Lower lobe of right lung (tissue), 2 donors: ENCODE results near the gene SLX4IP. TPM values are rescaled to one million over a fixed set of nuclear protein-coding genes. Genes with fewer than 3 reads are reported as not detected.
"Not testable (repeated sequence)": the region's sequence is repeated elsewhere in the genome, so short reads cannot be mapped to it uniquely, and the experiment has no call there.

Experiments used
- ATAC-seq, 2 donors: fragments of 200-7000 bp; cut with Tn5 transposase; one replicate each; pipeline ENCODE4 v1.9.1; 2020 to 2022; ENCODE audit warnings: mild to moderate bottlenecking in 2 of 2, moderate library complexity in 2 of 2
- DNase-seq: peaks from one replicate; pipeline ENCODE4 v3.0.0-alpha.2; 2020
- H3K27ac ChIP-seq: fragments of 200-600 bp; one replicate; pipeline ENCODE4 v1.8.0; 2022
- H3K27me3 ChIP-seq: fragments of 200-600 bp; one replicate; pipeline ENCODE4 v1.8.0; 2022; ENCODE audit warnings: low read depth
- H3K36me3 ChIP-seq: fragments of 200-600 bp; one replicate; pipeline ENCODE4 v1.8.0; 2022; ENCODE audit warnings: mild to moderate bottlenecking
- H3K4me1 ChIP-seq: fragments of 200-600 bp; one replicate; pipeline ENCODE4 v1.8.0; 2022
- H3K4me3 ChIP-seq: fragments of 200-600 bp; one replicate; pipeline ENCODE4 v1.8.0; 2022; ENCODE audit warnings: mild to moderate bottlenecking
- H3K9me3 ChIP-seq: fragments of 200-600 bp; one replicate; pipeline ENCODE4 v1.8.0; 2022
- intact Hi-C: fragments of 100-400 bp; cut with DNase I; formaldehyde crosslinking; loops from one replicate; pipeline ENCODE4 v1.11.0; 2022
- total RNA-seq: library from RNA; stranded (reverse); fragmentation: NEBNext Ultra II Directional; extraction: Animal tissue kit (Norgen Biotek cat#: 25700); gene quantifications from one replicate; pipeline ENCODE4 v1.2.1, GENCODE V29; 2021
- TF ChIP-seq, protein P1 (sequence below): fragments of 200-600 bp; IDR thresholded peaks from one replicate; pipeline ENCODE4 v1.8.0; 2022; ENCODE audit warnings: antibody characterized with exemption, mild to moderate bottlenecking
- donor health status: DM: no; HTN: yes; CAD: no; lungs with severe emphysema.

Gene SLX4IP
- total RNA-seq, 1 donor from 2014 or later: 5.8 TPM

DNA sequence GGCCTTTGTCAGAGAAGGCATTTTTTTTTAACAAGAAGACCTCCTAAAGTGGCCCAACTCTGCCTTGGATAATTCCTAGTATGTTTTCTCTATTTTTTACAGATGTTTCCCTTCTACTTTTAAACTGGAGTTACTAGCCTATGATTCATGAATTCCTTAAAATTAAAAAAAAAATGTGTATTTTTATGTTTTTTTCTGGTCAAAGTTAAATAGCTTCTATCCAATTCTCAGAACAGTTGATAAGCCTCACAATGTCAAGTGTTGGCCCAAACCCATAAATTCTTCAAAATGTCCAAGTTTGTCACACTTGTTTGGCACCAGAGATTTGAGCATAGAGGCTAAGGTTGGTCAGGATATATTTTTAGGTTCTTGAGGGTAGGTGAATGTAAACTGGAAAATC is 174.7 kb downstream of the SLX4IP start:
- H3K9me3 ChIP-seq: no peaks in the 10 kb centered on the region
- H3K4me3 ChIP-seq: no peak overlapping the region
- no peaks in the 10 kb centered on the region for H3K36me3 ChIP-seq
- peak overlapping the region; percentile 61 for H3K27ac ChIP-seq
- TF ChIP-seq, protein P1, sequence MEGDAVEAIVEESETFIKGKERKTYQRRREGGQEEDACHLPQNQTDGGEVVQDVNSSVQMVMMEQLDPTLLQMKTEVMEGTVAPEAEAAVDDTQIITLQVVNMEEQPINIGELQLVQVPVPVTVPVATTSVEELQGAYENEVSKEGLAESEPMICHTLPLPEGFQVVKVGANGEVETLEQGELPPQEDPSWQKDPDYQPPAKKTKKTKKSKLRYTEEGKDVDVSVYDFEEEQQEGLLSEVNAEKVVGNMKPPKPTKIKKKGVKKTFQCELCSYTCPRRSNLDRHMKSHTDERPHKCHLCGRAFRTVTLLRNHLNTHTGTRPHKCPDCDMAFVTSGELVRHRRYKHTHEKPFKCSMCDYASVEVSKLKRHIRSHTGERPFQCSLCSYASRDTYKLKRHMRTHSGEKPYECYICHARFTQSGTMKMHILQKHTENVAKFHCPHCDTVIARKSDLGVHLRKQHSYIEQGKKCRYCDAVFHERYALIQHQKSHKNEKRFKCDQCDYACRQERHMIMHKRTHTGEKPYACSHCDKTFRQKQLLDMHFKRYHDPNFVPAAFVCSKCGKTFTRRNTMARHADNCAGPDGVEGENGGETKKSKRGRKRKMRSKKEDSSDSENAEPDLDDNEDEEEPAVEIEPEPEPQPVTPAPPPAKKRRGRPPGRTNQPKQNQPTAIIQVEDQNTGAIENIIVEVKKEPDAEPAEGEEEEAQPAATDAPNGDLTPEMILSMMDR: no peak
- ATAC-seq (no peak), DNase-seq (no peak)
- intact Hi-C loops: no loop called here
- H3K27me3 ChIP-seq: no peaks in the 10 kb centered on the region
- peaks cover 3% of the 10 kb centered on the region for H3K4me1 ChIP-seq

DNA sequence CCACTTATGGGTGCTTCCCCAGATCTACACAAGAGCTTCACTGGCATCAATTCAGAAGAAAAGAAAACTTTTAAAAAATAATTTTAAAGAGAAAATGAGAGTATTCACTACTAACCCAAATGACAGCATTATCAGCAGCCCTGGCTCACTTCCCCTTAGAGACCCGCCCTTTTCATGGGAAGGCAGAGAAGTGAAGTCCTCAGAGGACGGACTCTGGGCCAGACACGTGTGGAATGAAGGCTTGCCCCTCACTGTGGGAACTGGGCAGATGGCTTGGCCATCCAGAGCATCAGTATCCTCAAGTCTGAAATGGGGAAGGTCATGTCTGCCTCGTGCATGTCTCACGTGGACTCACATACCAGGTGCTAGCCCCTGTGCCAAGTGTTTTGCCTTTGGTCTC is 175.1 kb downstream of the SLX4IP start:
- no peak overlapping the region for H3K27ac ChIP-seq
- peak in 1 of 2 donors; percentile 34 for ATAC-seq
- H3K4me3 ChIP-seq: no peak overlapping the region

DNA sequence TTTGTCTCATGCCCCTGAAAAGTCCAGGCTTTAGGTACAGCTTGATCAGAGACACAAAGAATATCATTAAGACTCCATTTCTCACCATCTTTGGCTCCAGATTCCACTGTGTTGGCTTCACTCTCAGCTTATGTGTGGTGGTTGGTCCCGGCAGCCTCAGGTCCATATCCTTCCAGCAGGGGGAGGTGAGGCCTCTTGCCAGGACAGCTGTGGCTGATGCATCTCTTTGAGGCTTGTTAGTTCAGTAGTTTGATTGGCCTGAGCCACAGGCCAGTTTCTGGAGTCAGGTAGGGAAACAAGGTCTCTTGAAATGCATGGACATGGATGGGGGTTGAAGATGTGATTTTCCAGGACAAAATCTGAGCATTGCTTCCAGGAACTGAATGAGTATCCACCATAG is 176.3 kb downstream of the SLX4IP start:
- intact Hi-C loops: no loop called here
- H3K9me3 ChIP-seq: no peaks in the 10 kb centered on the region
- H3K4me1 ChIP-seq: no peaks in the 10 kb centered on the region
- ATAC-seq: peak; percentile 37 to 63
- H3K27me3 ChIP-seq: no peaks in the 10 kb centered on the region
- no peak overlapping the region for H3K27ac ChIP-seq
- TF ChIP-seq, protein P1: peak; percentile 55
- no peak for DNase-seq
- no peaks in the 10 kb centered on the region for H3K36me3 ChIP-seq
- H3K4me3 ChIP-seq: no peak overlapping the region

More for the DNA sequence above, 175.1 kb downstream of the SLX4IP start:
- no peak for DNase-seq
- TF ChIP-seq, protein P1: no peak
- Histone ChIP-seq H3K36me3 (no peaks in the 10 kb centered on the region), H3K4me1 (no peaks in the 10 kb centered on the region), H3K27me3 (no peaks in the 10 kb centered on the region), H3K9me3 (no peaks in the 10 kb centered on the region)
- intact Hi-C loops: no loop called here

DNA sequence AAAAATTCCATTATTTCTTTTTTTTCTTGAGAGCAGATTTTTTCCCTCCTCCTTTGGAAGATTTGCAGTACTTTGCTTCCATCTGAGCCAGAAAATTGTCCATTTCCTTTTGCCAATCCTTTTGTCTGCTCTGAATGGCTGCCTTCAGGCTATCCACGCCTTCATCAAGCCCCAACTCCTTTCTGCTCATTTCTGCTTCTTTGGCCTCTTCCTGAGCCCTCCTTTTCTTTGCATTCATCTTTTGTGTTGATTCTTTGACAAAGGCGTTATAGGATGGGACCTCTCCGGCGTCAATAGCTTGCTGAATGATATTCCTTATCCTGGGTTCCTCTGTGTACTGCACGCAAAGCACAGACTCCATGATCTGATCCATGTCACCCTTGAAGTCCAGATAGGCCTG is 178.3 kb downstream of the SLX4IP start:
- H3K36me3 ChIP-seq, H3K9me3 ChIP-seq, intact Hi-C loops, ATAC-seq, DNase-seq, H3K4me1 ChIP-seq, H3K4me3 ChIP-seq, H3K27me3 ChIP-seq, H3K27ac ChIP-seq: not testable (repeated sequence)

DNA sequence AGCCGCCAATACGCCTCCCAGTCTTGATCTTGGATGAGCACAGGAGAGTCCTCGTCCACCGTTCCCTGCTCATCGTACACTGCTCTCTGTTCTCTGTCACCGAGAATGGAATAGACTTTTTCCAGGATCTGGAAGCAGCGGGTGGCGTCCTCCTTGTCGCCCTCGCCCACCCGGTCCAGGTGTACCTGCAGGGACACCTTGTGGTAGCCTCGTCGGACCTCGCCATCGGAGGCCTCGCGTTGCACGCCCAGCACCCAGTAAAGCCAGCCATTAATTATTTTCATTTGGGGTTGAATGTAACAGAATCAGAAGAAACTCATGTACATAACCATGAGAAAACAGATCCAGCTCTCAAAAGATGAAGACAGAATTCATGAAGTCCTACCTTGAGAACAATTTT is 178.8 kb downstream of the SLX4IP start:
- TF ChIP-seq, protein P1: no peak
- no peaks in the 10 kb centered on the region for H3K27me3 ChIP-seq
- no peaks in the 10 kb centered on the region for H3K36me3 ChIP-seq
- no peaks in the 10 kb centered on the region for H3K4me1 ChIP-seq
- H3K4me3 ChIP-seq: no peak overlapping the region
- ATAC-seq: no peak
- H3K9me3 ChIP-seq: no peaks in the 10 kb centered on the region
- DNase-seq: no peak
- intact Hi-C loops: no loop called here
- no peak overlapping the region for H3K27ac ChIP-seq

DNA sequence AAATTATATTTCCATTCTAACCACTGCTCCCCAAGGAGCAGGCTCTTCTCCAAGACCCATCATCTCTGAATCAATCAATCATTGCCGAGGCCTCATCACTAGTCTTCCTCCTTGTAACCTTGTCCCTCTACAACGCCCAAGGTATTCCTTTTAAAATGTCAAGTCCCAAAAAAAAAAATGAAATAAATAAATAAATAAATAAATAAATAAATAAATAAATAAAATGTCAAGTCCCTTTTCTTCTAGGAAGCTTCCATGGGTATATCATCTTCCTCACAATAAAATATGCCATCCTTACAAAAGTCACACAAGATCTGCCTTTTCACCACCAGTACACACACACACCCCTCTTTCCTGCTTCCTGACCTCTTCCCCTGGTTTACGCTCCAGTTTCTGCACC is 181.1 kb downstream of the SLX4IP start:
- H3K36me3 ChIP-seq: no peaks in the 10 kb centered on the region
- TF ChIP-seq, protein P1: no peak
- no peak overlapping the region for H3K4me3 ChIP-seq
- no peaks in the 10 kb centered on the region for H3K4me1 ChIP-seq
- DNase-seq (no peak), ATAC-seq (no peak)
- H3K27ac ChIP-seq: no peak overlapping the region
- H3K27me3 ChIP-seq: no peaks in the 10 kb centered on the region
- H3K9me3 ChIP-seq: no peaks in the 10 kb centered on the region
- intact Hi-C loops: no loop called here

DNA sequence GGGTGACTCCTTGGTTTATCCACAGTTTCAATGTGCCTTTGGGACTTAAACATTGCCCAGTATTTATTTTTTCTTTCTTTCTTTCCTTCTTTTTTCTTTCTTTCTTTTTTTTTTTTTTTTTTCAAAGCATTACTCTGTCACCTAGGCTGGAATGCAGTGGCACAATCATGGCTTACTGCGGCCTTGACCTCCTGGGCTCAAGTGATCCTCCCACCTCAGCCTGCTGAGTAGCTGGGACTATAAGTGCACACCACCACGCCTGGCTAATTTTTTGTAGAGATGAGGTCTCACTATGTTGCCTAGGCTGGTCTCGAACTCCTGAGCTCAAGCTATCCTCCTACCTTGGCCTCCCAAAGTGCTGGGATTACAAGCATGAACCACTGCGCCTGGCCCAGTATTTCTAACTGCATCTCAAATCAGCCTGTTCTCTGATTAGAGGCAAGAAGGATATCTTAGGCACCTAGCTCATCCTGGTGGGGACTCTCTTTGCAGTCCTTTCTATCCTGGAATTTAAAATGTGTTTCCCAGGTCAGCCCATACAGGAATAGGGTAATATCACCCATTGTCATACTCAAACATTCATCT is 182.5 kb downstream of the SLX4IP start:
- H3K27me3 ChIP-seq, intact Hi-C loops, H3K36me3 ChIP-seq, H3K27ac ChIP-seq, DNase-seq, ATAC-seq, H3K9me3 ChIP-seq, H3K4me3 ChIP-seq, H3K4me1 ChIP-seq: not testable (repeated sequence)
